Endodermal cell (in vitro differentiated cells): ENCODE results near the gene KAZALD1. TPM values are rescaled to one million over a fixed set of nuclear protein-coding genes. Genes with fewer than 3 reads are reported as not detected.

Source experiments
- DNase-seq: peaks from one replicate; pipeline ENCODE4 v3.0.0-alpha.2; 2017
- H3K27ac ChIP-seq: 2 replicates; pipeline ENCODE4 v1.5.1; 2013; ENCODE audit warnings: mild to moderate bottlenecking, low read depth, low read length, moderate library complexity
- H3K27me3 ChIP-seq: 2 replicates; pipeline ENCODE4 v1.6.1; 2013; ENCODE audit warnings: mild to moderate bottlenecking, low read length, moderate library complexity; ENCODE audit not compliant: insufficient read depth, control insufficient read depth, poor library complexity, severe bottlenecking
- H3K36me3 ChIP-seq: 2 replicates; pipeline ENCODE4 v1.7.0; 2013; ENCODE audit warnings: mild to moderate bottlenecking, low read length, moderate library complexity; ENCODE audit not compliant: control insufficient read depth, insufficient read depth
- H3K4me1 ChIP-seq: one replicate; pipeline ENCODE4 v1.7.0; 2013; ENCODE audit warnings: low read length; ENCODE audit not compliant: control insufficient read depth, insufficient read depth
- H3K4me3 ChIP-seq: 2 replicates; pipeline ENCODE4 v1.5.1; 2013; ENCODE audit warnings: mild to moderate bottlenecking, low read length, moderate library complexity
- H3K9ac ChIP-seq: 2 replicates; pipeline ENCODE4 v1.6.1; 2013; ENCODE audit warnings: mild to moderate bottlenecking, low read length, moderate library complexity; ENCODE audit not compliant: poor library complexity, severe bottlenecking; ENCODE audit errors: extremely low read depth
- H3K9me3 ChIP-seq: 2 replicates; pipeline ENCODE4 v1.6.1; 2013; ENCODE audit warnings: mild to moderate bottlenecking, low read length, moderate library complexity; ENCODE audit not compliant: control insufficient read depth
- H3K27ac Mint-ChIP-seq: 2 replicates; pipeline ENCODE4 v1.8.0; 2020; ENCODE audit warnings: mixed read lengths
- H3K27me3 Mint-ChIP-seq: 2 replicates; pipeline ENCODE4 v1.8.0; 2021; ENCODE audit warnings: mild to moderate bottlenecking, mixed read lengths; ENCODE audit not compliant: insufficient read depth
- H3K36me3 Mint-ChIP-seq: 2 replicates; pipeline ENCODE4 v1.8.0; 2020; ENCODE audit warnings: low read depth, mixed read lengths
- H3K4me1 Mint-ChIP-seq: 2 replicates; pipeline ENCODE4 v1.8.0; 2020; ENCODE audit warnings: mixed read lengths
- H3K4me3 Mint-ChIP-seq: 2 replicates; pipeline ENCODE4 v1.8.0; 2020; ENCODE audit warnings: mild to moderate bottlenecking, moderate library complexity, mixed read lengths
- H3K9me3 Mint-ChIP-seq: 2 replicates; pipeline ENCODE4 v1.8.0; 2020; ENCODE audit warnings: mild to moderate bottlenecking, mixed read lengths
- CTCF ChIP-seq: fragments of 200-600 bp; sonication (generic); conservative IDR thresholded peaks from 2 replicates; pipeline ENCODE4 v1.5.0; 2021; ENCODE audit warnings: antibody characterized with exemption, mild to moderate bottlenecking
- WGBS, 2 experiments: methylation state at CpG; one replicate each; pipeline versions ENCODE4 v1.1.5 to v1.1.7; 2013; ENCODE audit warnings: missing lambda C conversion rate in 2 of 2, mixed read lengths in 1 of 2; ENCODE audit not compliant: insufficient coverage in 1 of 2, insufficient read length in 1 of 2; 5-methylcytosine and 5-hydroxymethylcytosine counted together
- total RNA-seq, 2 donors: library from RNA; stranded (reverse); fragmentation: NEBNext Ultra II Directional in 1 of 2; extraction: Animal tissue kit (Norgen Biotek cat#: 25700) in 1 of 2; gene quantifications; 2 replicates in 1 of 2; 3 replicates in 1 of 2; pipeline ENCODE4 v1.2.1, GENCODE V29; 2021

Gene KAZALD1
- total RNA-seq, 2 donors from 2014 or later, result 5.2 to 10.0 TPM

GRCh38 chr10:101055411-101055810 lies 6.4 kb upstream of the KAZALD1 start:
- no peak overlapping the region for H3K4me3 ChIP-seq
- H3K9me3 ChIP-seq, result no peaks in the 10 kb centered on the region
- Mint-ChIP-seq H3K27ac (no peak overlapping the region), H3K27me3 (peaks cover 32% of the 10 kb centered on the region), H3K36me3 (peaks cover 5% of the 10 kb centered on the region), H3K4me1 (peaks cover 17% of the 10 kb centered on the region), H3K4me3 (no peak overlapping the region), H3K9me3 (no peaks in the 10 kb centered on the region)
- 91 to 93% methylated on average over 2 to 3 of the region's 4 CpGs for WGBS, 2 experiments
- peak; percentile 30 for TF ChIP-seq CTCF
- H3K36me3 ChIP-seq, result no peaks in the 10 kb centered on the region
- H3K4me1 ChIP-seq, result peaks cover 5% of the 10 kb centered on the region
- no peak overlapping the region for H3K27ac ChIP-seq
- no peak overlapping the region for H3K9ac ChIP-seq
- peaks cover 18% of the 10 kb centered on the region for H3K27me3 ChIP-seq
- DNase-seq, result no peak

GRCh38 chr10:101056365-101057151 lies 5.2 kb upstream of the KAZALD1 start:
- H3K36me3 ChIP-seq, result no peaks in the 10 kb centered on the region
- Mint-ChIP-seq H3K27me3 (peaks cover 21% of the 10 kb centered on the region), H3K36me3 (peaks cover 5% of the 10 kb centered on the region), H3K9me3 (no peaks in the 10 kb centered on the region), H3K27ac (no peak overlapping the region), H3K4me1 (peaks cover 10% of the 10 kb centered on the region), H3K4me3 (no peak overlapping the region)
- no peak overlapping the region for H3K9ac ChIP-seq
- no peak for TF ChIP-seq CTCF
- no peaks in the 10 kb centered on the region for H3K9me3 ChIP-seq
- no peak overlapping the region for H3K4me3 ChIP-seq
- no peak overlapping the region for H3K27ac ChIP-seq
- 83 to 96% methylated on average over 2 to 4 of the region's 4 CpGs for WGBS, 2 experiments
- peaks cover 5% of the 10 kb centered on the region for H3K4me1 ChIP-seq
- peaks cover 7% of the 10 kb centered on the region for H3K27me3 ChIP-seq
- no peak for DNase-seq

- Mint-ChIP-seq H3K9me3 (no peaks in the 10 kb centered on the region), H3K4me1 (peaks cover 25% of the 10 kb centered on the region), H3K27me3 (peaks cover 37% of the 10 kb centered on the region), H3K27ac (peak overlapping the region; percentile 98), H3K4me3 (peak overlapping the region; percentile 81), H3K36me3 (peaks cover 5% of the 10 kb centered on the region)
- 0% methylated on average over 25 to 37 of the region's 37 CpGs for WGBS, 2 experiments
- H3K27me3 ChIP-seq, result peaks cover 36% of the 10 kb centered on the region
- no peaks in the 10 kb centered on the region for H3K9me3 ChIP-seq
- H3K9ac ChIP-seq, result peak overlapping the region; percentile 90
- peak overlapping the region; percentile 92 for H3K4me3 ChIP-seq
- peak; percentile 96 for TF ChIP-seq CTCF
- H3K27ac ChIP-seq, result peak overlapping the region; percentile 78
- H3K4me1 ChIP-seq, result peaks cover 5% of the 10 kb centered on the region
- H3K36me3 ChIP-seq, result no peaks in the 10 kb centered on the region
- peak; percentile 94 for DNase-seq
Measured at GRCh38 chr10:101060036-101060950, 1.5 kb upstream of the KAZALD1 start.
